Tibial nerve (tissue), 4 donors: Measurements from ENCODE around the gene HRNR.

Source experiments
- CTCF ChIP-seq, 5 experiments: fragments of 200-600 bp in 3 of 5; fragments of 450-650 bp in 2 of 5; sonication (generic) in 3 of 5; IDR thresholded peaks; one replicate each; pipeline ENCODE4 v1.5.1; 2016 to 2019; ENCODE audit warnings: antibody characterized with exemption in 5 of 5, mild to moderate bottlenecking in 3 of 5, moderate library complexity in 2 of 5
- EP300 ChIP-seq, 2 donors: sonication (generic); formaldehyde crosslinking; IDR thresholded peaks; one replicate each; pipeline ENCODE4 v1.6.1; 2017; ENCODE audit warnings: antibody characterized with exemption in 2 of 2, mild to moderate bottlenecking in 1 of 2
- POLR2A ChIP-seq, 2 donors: fragments of 450-650 bp; IDR thresholded peaks; one replicate each; pipeline ENCODE4 v1.6.1; 2017; ENCODE audit warnings: antibody characterized with exemption in 2 of 2, mild to moderate bottlenecking in 2 of 2, moderate library complexity in 2 of 2

- TF ChIP-seq POLR2A (IDR thresholded peaks at IDR 0.05) (no peak), CTCF (IDR thresholded peaks at IDR 0.05) (no peak), EP300 (IDR thresholded peaks at IDR 0.05) (peak in 1 of 2 donors; percentile 17)
Measured at GRCh38 chr1:152162792-152163463, 61.1 kb downstream of the HRNR start.
